ENCODE results near the gene WNT4. TPM values are rescaled to one million over a fixed set of nuclear protein-coding genes. Genes with fewer than 3 reads are reported as not detected.
A peak's percentile ranks its signal among the peaks of the same experiment; 100 is the strongest.

WNT4 gene
- total RNA-seq, 1 experiment from 2014 or later = 0.79 TPM

DNA sequence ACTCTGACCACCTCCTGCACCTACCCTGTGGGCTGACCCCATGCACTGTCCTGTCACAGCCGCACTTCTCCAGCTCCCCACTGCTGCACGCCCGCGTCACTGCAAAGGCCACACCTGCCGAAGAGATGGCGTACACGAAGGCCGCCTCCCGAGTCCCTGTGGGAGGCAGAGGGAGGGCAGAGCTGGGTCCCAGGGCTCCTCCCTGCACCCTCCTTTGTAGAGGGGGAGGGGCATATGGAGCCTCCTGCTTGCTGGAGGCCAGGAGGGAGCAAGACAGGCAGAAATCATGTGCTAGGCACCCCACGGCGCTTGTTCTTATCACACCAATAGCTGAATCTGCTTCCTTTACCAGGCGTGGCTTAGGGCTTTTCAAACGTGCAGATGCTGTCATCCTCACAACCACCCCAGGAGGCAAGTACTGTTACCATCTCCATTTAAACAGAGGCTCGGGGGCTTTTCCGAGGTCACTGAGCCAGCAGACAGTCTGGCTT is 21.4 kb downstream of the WNT4 start:
- H3K9me3 Mint-ChIP-seq (ENCODE audit: unreplicated experiment) = no peaks in the 10 kb centered on the region
- no peak overlapping the region for H3K27ac Mint-ChIP-seq (ENCODE audit: unreplicated experiment)
- H3K4me3 Mint-ChIP-seq (ENCODE audit: unreplicated experiment) = no peak overlapping the region
- CTCF ChIA-PET = no interaction called here
- TF ChIP-seq, protein P1, sequence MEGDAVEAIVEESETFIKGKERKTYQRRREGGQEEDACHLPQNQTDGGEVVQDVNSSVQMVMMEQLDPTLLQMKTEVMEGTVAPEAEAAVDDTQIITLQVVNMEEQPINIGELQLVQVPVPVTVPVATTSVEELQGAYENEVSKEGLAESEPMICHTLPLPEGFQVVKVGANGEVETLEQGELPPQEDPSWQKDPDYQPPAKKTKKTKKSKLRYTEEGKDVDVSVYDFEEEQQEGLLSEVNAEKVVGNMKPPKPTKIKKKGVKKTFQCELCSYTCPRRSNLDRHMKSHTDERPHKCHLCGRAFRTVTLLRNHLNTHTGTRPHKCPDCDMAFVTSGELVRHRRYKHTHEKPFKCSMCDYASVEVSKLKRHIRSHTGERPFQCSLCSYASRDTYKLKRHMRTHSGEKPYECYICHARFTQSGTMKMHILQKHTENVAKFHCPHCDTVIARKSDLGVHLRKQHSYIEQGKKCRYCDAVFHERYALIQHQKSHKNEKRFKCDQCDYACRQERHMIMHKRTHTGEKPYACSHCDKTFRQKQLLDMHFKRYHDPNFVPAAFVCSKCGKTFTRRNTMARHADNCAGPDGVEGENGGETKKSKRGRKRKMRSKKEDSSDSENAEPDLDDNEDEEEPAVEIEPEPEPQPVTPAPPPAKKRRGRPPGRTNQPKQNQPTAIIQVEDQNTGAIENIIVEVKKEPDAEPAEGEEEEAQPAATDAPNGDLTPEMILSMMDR (IDR thresholded peaks at IDR 0.05; ENCODE audit: insufficient read depth in 1 of 2, low read depth in 1 of 2, low read length in 1 of 2, severe bottlenecking in 1 of 2, unreplicated experiment in 1 of 2) = no peak
- Histone ChIP-seq H3K4me3 (ENCODE audit: low read depth, low read length) (no peak overlapping the region), H3K36me3 (ENCODE audit: control insufficient read depth, insufficient read depth, low read length) (no peaks in the 10 kb centered on the region; the same call in none of the 2 replicates), H3K9me3 (no peaks in the 10 kb centered on the region), H3K4me1 (peaks cover 5% of the 10 kb centered on the region; the same call in 1 of the 2 replicates), H3K27me3 (replicated peaks; ENCODE audit: control insufficient read depth, insufficient read depth, low read length) (no peaks in the 10 kb centered on the region)
- BruUV-seq (replicated peaks) = no TSS peak
- intact Hi-C loops (cut with micrococcal nuclease; ENCODE audit: unreplicated experiment) = no loop called here
- H3K4me1 Mint-ChIP-seq (ENCODE audit: low read depth, unreplicated experiment) = no peaks in the 10 kb centered on the region
- peaks cover 56% of the 10 kb centered on the region for H3K36me3 Mint-ChIP-seq (ENCODE audit: insufficient read depth, unreplicated experiment)
- POLR2A ChIA-PET = no interaction called here
- peak in 1 of 2 experiments; percentile 31 for DNase-seq
- H3K27me3 Mint-ChIP-seq (ENCODE audit: insufficient read depth, unreplicated experiment) = no peaks in the 10 kb centered on the region

GRCh38 chr1:22120469-22120790 is 22.5 kb downstream of the WNT4 start:
- H3K4me3 ChIP-seq (ENCODE audit: low read depth, low read length) = no peak overlapping the region
- CTCF ChIA-PET = no interaction called here
- H3K4me1 ChIP-seq = peaks cover 5% of the 10 kb centered on the region; the same call in 1 of the 2 replicates
- no TSS peak for BruUV-seq (replicated peaks)
- Mint-ChIP-seq H3K4me1 (ENCODE audit: low read depth, unreplicated experiment) (no peaks in the 10 kb centered on the region), H3K27ac (ENCODE audit: unreplicated experiment) (no peak overlapping the region), H3K36me3 (ENCODE audit: insufficient read depth, unreplicated experiment) (peaks cover 55% of the 10 kb centered on the region), H3K27me3 (ENCODE audit: insufficient read depth, unreplicated experiment) (no peaks in the 10 kb centered on the region), H3K9me3 (ENCODE audit: unreplicated experiment) (no peaks in the 10 kb centered on the region), H3K4me3 (ENCODE audit: unreplicated experiment) (no peak overlapping the region)
- POLR2A ChIA-PET = no interaction called here
- peak in 1 of 2 experiments; percentile 22 for DNase-seq
- H3K36me3 ChIP-seq (ENCODE audit: control insufficient read depth, insufficient read depth, low read length) = no peaks in the 10 kb centered on the region; the same call in none of the 2 replicates
- H3K9me3 ChIP-seq = no peaks in the 10 kb centered on the region
- H3K27me3 ChIP-seq (replicated peaks; ENCODE audit: control insufficient read depth, insufficient read depth, low read length) = no peaks in the 10 kb centered on the region
- TF ChIP-seq, protein P1 (IDR thresholded peaks at IDR 0.05; ENCODE audit: insufficient read depth in 1 of 2, low read depth in 1 of 2, low read length in 1 of 2, severe bottlenecking in 1 of 2, unreplicated experiment in 1 of 2) = no peak
- intact Hi-C loops (cut with micrococcal nuclease; ENCODE audit: unreplicated experiment) = no loop called here

- Mint-ChIP-seq H3K27me3 (ENCODE audit: insufficient read depth, unreplicated experiment) (no peaks in the 10 kb centered on the region), H3K4me1 (ENCODE audit: low read depth, unreplicated experiment) (no peaks in the 10 kb centered on the region), H3K4me3 (ENCODE audit: unreplicated experiment) (no peak overlapping the region), H3K9me3 (ENCODE audit: unreplicated experiment) (no peaks in the 10 kb centered on the region), H3K36me3 (ENCODE audit: insufficient read depth, unreplicated experiment) (peaks cover 58% of the 10 kb centered on the region), H3K27ac (ENCODE audit: unreplicated experiment) (no peak overlapping the region)
- peaks cover 5% of the 10 kb centered on the region; the same call in 1 of the 2 replicates for H3K4me1 ChIP-seq
- no TSS peak for BruUV-seq (replicated peaks)
- CTCF ChIA-PET = no interaction called here
- H3K9me3 ChIP-seq = no peaks in the 10 kb centered on the region
- intact Hi-C loops (cut with micrococcal nuclease; ENCODE audit: unreplicated experiment) = no loop called here
- no peaks in the 10 kb centered on the region; the same call in none of the 2 replicates for H3K36me3 ChIP-seq (ENCODE audit: control insufficient read depth, insufficient read depth, low read length)
- POLR2A ChIA-PET = no interaction called here
- no peaks in the 10 kb centered on the region for H3K27me3 ChIP-seq (replicated peaks; ENCODE audit: control insufficient read depth, insufficient read depth, low read length)
- TF ChIP-seq, protein P1 (IDR thresholded peaks at IDR 0.05; ENCODE audit: insufficient read depth in 1 of 2, low read depth in 1 of 2, low read length in 1 of 2, severe bottlenecking in 1 of 2, unreplicated experiment in 1 of 2) = no peak
- peak in 1 of 2 experiments; percentile 15 for DNase-seq
- no peak overlapping the region for H3K4me3 ChIP-seq (ENCODE audit: low read depth, low read length)
These were observed 23.1 kb downstream of the WNT4 start for GRCh38 chr1:22119626-22120468.
